Adrenal gland (tissue), 5 donors: ENCODE data around the gene MORN5.

Source experiments
- POLR2A ChIP-seq, 2 donors: fragments of 450-650 bp; IDR thresholded peaks; one replicate each; pipeline ENCODE4 v1.6.1; 2017; ENCODE audit warnings: antibody characterized with exemption in 2 of 2, mild to moderate bottlenecking in 2 of 2, moderate library complexity in 1 of 2
- TF ChIP-seq, protein P1 (sequence below), 6 experiments: fragments of 450-650 bp in 4 of 6; fragments of 200-600 bp in 2 of 6; sonication (generic) in 1 of 6; IDR thresholded peaks; 1 replicate in 5 of 6; 2 replicates in 1 of 6; pipeline versions ENCODE4 v1.5.1 to v1.8.0; 2016 to 2021; ENCODE audit warnings: antibody characterized with exemption in 6 of 6, mild to moderate bottlenecking in 2 of 6, moderate library complexity in 1 of 6
- donor health status: DM: no; HTN: no; CAD: no.

DNA sequence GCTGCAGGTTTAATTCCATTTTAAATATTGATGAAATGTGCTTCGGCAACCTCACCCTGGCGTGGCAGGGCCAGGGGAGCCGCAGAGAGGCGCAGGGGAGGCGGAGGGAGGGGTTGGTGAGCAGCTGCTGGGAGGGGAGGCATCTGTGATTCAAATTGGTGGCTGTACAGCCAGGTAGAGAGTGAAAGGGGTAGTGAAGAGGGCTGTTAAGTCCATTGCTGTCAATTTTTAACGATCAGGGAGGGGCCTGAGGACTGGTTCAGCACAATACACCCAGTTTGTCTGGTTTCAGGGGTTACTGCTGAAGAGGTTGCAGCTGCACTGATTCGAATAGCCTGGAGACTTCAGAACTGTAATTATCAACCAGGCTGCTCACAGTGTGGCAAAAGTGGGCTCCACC lies 37.7 kb downstream of the MORN5 start:
- TF ChIP-seq, protein P1, sequence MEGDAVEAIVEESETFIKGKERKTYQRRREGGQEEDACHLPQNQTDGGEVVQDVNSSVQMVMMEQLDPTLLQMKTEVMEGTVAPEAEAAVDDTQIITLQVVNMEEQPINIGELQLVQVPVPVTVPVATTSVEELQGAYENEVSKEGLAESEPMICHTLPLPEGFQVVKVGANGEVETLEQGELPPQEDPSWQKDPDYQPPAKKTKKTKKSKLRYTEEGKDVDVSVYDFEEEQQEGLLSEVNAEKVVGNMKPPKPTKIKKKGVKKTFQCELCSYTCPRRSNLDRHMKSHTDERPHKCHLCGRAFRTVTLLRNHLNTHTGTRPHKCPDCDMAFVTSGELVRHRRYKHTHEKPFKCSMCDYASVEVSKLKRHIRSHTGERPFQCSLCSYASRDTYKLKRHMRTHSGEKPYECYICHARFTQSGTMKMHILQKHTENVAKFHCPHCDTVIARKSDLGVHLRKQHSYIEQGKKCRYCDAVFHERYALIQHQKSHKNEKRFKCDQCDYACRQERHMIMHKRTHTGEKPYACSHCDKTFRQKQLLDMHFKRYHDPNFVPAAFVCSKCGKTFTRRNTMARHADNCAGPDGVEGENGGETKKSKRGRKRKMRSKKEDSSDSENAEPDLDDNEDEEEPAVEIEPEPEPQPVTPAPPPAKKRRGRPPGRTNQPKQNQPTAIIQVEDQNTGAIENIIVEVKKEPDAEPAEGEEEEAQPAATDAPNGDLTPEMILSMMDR (IDR thresholded peaks at IDR 0.05), result no peak
- TF ChIP-seq POLR2A (IDR thresholded peaks at IDR 0.05), result no peak
